ACHN (cell line): ENCODE measurements around the gene FBF1.
A peak's percentile ranks its signal among the peaks of the same experiment; 100 is the strongest.
"Not testable (repeated sequence)": the region's sequence is repeated elsewhere in the genome, so short reads cannot be mapped to it uniquely, and the experiment has no call there.

Experiments
- DNase-seq: peaks from one replicate; pipeline ENCODE4 v3.0.0-alpha.2; 2015
- in situ Hi-C: cut with HindIII; loops from 2 replicates; pipeline ENCODE4 v1.10.0; 2017; ENCODE audit warnings: low sequenced_read_pairs, low pct_ligation_motif_present, low pct_unique_long_range_greater_than_20kb

FBF1 gene, protein sequence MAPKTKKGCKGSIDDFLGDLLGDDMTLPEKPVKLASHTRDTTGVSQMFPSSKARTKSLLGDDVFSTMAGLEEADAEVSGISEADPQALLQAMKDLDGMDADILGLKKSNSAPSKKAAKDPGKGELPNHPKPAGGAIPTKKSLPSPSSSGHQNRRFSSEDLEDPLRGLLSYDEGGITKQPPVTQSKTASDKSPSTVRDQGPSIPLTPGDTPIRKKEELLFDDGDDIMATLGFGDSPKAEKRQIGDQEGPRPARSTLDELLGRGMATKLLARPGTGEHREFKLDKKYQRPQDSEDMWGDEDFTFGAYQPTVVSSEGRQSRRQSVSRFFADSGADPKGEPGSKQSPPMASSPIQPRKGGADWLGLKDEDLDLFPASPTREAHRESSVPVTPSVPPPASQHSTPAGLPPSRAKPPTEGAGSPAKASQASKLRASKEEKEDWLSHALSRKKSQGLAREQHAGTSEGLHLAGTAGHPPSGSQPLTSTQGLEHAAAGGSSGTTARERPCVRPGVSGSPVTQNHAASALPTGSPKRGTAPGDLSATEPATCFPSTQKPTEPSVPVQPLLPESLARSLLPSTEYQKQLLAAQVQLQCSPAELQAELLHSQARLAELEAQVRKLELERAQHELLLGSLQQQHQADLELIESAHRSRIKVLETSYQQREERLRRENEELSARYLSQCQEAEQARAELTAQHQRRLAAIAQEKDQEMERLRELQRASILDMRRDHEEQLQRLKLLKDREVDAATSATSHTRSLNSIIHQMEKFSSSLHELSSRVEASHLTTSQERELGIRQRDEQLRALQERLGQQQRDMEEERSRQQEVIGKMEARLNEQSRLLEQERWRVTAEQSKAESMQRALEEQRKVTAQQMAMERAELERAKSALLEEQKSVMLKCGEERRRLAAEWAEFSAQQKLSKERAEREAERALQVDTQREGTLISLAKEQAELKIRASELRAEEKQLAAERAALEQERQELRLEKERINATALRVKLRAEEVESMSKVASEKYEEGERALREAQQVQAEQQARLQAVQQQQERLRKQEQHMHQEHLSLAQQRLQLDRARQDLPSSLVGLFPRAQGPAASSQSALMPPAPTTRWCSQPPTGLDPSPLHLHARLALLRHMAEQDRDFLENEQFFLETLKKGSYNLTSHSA

DNA sequence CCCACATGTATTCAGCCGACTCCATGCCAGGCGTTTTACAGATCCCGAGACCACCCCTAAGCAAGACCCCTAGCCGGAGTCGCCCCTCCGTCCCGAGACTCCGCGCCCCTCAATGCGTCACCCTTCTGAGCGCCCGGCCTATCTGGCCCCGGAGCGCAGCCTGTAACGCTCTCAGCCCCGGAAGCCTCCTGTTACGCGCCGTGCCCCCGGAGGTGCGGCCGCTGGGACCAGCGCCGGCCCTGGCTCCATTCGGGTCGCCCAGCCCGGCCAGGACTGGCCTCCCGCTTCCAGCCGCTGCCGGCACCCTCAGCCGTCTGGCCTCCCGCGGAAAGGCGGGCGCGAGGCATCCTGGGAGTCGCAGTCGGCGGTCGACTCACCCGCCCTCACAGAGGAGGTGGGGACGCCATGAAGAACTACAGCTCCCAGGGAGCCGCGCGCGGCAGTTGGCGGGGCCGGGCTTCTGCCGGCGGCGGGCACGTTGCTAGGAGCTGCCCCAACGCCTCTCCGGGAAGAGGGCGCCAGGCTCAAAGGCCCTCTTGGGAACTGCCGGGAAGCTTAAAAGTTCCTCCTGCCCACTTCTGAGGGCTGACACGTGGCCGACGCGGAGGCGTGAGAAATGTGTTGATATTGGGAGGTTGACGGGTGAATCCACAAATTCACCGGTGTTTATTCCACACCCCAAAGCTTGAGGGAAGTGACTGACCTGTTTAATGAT is at the start of gene FBF1:
Gene FBF1 (minus strand): TSS at position 316 of the 715 bp plus-strand sequence. CDS start 2,893 bp downstream, outside the sequence.
- peak; percentile 96 for DNase-seq
- in situ Hi-C loops: no loop called here

DNA sequence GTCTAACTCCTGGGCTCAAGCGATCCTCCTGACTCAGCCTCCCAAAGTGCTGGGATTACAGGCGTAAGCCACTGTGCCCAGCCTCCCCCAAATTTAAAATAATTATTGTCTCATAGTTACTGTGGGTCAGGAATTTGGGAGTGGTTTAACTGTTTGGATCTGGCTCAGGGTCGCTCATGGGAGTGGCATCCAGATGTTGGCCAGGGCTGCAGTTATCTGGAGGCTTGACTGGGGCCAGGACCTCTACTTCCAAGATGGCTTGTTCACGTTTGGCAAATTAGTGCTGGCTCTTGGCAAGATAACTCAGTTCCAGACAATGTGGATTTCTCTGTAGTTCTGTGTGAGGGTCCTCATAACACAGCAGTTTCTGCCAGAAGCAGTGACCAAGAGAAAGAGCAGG is 46.2 kb upstream of the FBF1 start:
- DNase-seq: no peak
- in situ Hi-C loops: no loop called here

DNA sequence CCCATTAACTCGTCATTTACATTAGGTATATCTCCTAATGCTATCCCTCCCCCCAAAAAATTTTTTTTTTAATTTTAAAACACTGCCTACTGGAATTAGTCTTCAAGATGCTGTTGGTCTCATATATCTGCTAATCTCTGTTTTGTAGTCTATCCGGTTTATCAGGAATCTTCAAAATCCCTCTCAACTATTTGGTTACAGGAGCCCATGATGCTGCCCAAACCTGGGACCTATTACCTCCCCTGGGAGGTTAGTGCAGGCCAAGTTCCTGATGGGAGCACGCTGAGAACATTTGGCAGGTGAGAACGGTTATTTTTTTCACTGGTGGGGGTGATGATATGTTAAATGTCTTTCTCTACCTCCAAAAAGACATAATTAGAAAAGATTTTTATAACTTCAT is 45.1 kb upstream of the FBF1 start:
- in situ Hi-C loops: no loop called here
- DNase-seq: no peak

DNA sequence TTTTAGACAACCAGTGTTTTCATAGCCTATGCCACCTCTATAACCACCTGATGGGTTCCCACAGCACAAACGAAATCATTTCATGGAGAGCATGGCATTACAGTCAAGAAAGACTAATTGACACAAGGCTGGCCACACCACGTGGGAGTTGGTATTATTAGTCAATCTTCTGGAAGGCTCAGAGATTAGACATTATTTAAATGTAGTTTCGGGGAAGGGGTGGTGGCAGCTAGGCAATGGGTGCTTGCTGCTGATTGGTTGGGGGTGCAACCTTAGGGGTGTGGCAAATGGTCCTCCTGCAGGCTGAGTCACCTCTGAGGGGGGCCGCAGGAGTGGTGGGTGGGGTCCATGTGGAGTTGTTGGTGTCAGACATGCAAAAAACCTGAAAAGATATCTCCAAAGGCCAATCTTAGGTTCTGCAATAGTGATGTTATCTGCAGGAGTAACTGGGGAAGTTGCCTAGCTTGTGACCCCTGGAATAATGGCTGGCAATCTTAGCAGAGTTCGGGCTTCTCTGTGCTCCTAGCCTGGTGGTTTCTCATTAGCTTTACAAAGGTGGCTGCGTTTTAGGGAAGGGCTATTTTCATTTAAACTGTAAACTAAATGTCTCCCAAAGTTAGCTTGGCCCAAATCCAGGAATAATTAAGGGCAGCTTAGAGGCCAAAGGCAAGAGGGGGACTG is 42.8 kb upstream of the FBF1 start:
- DNase-seq: peak; percentile 19
- in situ Hi-C loops: no loop called here

DNA sequence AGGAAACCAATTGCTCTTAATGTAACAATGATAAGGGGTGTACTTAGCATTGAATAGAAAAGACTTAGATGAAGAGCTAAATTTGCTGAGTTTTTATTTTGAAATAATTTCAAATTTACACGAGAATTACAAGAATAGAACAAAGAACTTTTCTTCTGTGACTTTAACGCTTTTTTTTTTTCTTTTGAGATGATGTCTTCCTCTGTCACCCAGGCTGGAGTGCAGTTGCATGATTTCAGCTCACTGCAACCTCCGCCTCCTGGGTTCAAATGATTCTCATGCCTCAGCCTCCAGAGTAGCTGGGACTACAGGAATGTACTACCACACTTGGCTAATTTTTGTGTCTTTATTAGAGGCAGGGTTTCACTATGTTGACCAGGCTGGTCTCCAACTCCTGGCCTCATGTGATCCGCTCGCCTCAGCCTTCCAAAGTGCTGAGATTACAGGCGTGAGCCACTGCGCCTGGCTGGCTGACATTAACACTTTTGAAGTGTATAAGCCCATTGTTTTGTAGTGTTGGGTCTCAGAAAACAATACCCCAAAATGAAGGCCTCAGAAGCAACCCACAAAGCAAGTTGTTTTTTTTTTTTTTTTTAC is 40.3 kb upstream of the FBF1 start:
- no peak for DNase-seq
- in situ Hi-C loops: no loop called here

DNA sequence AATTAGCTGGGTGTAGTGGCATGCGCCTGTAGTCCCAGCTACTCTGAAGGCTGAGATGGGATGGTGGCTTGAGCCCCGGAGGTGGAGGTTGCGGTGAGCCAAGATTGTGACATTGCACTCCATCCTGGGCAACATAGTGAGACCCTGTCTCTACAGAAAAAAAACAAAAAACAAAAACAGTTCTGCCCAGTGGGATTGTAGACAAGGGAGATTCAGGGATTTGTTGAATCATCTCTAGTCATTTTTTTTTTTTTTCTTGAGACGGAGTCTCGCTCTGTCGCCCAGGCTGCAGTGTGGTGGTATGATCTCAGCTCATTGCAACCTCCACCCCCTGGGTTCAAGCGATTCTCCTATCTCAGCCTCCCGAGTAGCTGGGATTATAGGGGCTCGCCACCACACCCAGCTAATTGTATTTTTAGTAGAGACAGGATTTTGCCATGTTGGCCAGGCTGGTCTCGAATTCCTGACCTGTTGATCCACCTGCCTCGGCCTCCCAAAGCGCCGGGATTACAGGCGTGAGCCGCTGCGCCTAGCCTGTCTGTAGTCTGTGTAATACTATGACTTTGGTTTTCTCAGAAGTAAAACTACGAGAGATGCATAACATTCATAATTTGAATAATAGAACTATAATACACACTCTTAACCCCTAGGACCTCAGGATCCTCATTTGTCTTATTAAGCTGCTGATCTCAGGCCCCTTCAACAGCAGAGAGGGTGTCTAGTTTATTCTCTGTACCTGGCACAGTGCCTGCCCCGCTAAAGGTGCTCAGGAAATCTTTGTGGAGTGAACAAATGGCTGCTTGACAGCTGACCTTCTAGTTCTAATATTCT is 39.6 kb upstream of the FBF1 start:
- in situ Hi-C loops: no loop called here
- DNase-seq: peak; percentile 50

DNA sequence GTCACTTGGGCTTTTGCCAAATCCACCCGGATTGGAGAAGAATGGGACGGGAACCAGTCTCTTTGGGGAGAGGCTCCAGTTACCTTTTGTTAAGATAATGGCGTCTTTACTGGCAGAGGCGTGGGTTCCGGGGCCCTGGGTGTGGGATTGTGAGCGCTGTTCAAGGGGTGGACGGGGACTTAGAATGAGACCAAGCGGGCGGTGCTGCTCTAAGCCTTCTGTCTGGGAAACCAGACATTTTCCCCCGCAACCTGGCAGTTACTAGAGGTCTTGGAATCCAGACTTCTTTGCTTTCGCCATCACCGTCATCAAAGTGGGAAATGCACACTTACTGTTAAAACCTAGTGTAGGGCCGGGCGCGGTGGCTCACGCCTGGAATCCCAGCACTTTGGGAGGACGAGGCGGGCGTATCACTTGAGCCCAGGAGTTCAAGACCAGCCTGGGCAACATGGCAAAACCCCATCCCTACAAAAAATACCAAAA is 38.9 kb upstream of the FBF1 start:
- DNase-seq: no peak
- in situ Hi-C loops: no loop called here

DNA sequence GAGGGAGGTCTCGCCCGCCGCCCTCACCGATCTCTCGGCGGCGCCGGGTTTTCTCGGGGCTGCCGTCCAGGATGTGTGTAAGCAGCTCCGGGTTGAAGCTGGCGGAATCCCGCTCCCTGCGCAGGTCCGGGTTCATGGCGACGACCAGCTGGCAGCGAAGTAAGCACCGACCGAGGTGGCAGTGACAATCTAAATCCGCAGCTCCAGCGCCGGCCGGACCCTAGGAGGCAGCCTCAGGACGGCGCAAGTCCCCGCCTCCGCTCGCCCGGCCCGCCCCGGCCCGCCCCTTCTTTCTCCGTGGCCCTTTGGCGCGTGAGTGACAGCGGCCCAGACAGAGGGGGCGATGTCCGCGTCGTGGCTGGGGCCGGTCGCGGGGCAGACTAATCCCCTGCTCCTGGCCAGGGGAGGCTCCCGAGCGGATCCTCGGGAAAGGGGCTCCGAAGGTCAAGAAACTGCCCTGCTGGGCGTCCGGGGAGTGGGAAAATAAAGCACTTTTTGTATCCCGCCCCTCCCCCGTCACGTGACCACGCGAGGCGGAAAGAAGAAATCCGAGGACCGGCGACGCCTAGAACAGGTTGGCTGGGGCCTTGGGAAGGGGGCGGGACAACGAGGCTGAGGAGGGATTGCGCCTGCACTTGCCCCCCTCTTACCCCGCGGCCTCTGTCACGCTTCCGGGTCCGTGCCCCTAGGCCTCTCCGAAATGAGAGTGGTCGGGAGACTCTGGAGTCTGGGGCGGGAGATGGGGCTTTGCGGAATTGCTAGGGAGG is 38.3 kb upstream of the FBF1 start, which contains the start of the genes ACOX1 and TEN1:
Gene ACOX1 (minus strand): TSS at position 229 of the 767 bp plus-strand sequence. CDS start 93 bp downstream, at position 136.
Gene TEN1 (plus strand): TSS at position 303 of the 767 bp plus-strand sequence. CDS start 6,953 bp downstream, outside the sequence.
- peak; percentile 98 for DNase-seq
- in situ Hi-C loops: no loop called here

DNA sequence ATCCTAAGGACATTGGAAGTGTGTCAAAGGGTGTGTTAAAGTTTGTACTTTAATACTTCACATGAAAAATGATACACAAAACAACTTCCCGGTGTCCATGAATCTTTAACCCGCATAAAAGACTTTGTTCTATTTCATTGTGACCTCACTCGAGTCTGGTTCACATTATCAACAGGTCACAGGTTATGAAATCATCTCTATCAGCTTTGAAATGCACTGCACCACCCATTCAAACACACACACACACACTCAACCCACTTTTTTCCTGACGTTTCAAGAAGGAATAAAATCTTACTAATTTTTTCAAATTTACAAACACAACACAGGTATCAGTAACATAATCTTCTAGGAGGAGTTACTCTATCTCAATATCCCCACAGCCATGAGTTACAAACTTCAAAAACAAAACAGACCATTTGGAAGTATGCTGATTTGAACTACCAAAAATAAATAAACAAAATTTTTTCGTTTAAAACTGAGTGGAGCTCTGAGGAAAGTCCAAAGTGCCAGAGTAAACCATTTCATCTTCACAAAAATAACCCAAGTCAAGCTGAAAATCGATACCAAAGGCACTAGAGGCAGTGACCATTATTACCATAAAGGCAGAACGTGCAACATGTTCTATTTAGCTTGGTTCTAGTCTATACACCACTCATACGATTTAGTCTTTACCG is 35.5 kb upstream of the FBF1 start:
- peak; percentile 44 for DNase-seq
- in situ Hi-C loops: no loop called here

DNA sequence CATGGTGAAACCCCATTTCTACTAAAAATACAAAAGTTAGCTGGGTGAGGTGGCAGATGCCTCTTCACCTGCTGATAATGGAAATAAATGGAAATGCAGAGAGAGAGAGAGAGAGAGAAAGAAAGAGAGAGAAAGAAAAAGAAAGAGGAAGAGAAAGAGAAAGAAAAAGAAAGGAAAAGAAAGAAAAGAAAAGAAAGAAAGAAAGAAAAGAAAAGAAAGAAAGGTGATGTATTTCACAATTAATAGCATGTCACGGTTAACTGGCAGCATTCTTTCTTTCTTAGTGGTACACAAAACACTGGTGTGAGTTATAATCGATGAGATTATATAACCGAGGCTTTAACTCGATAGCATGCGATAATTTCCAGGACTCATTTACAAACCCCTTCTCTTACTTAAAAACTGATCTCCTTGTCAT is 34.9 kb upstream of the FBF1 start:
- in situ Hi-C loops: no loop called here
- DNase-seq: no peak

DNA sequence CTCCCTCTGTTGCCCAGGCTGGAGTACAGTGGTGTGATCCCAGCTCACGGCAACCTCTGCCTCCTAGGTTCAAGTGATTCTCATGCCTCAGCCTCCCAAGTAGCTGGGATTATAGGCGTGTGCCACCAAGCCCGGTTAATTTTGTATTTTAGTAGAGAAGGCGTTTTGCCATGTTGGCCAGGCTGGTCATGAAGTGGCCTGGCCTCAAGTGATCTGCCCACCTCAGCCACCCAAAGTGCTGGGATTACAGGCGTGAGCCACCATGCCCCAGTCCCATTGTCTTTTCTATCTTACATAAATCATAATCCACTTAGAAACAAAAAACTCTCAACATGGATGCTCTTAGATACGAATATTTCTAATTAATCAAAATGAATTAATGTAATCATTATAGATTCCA is 34.3 kb upstream of the FBF1 start:
- in situ Hi-C loops: not testable (repeated sequence)

DNA sequence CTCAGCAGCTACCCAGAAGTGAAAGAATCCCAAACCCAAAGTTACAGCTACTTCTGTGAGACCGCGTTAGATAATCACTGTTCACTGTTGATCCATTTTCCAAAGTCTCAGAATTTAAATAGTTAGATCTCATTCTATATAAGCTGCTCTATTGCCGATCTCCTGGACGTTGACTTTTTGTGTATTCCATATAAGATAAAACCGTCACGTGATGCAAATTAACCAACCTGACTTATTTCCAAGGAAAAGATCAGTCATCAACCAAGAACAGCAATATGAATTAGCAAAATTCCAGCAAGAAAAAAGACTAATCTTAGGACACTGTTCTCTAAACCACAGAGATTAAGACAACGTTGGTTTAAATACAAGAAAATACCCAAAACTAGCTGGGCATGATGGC is 29.8 kb upstream of the FBF1 start:
- DNase-seq: no peak
- in situ Hi-C loops: no loop called here

More for the DNA sequence above, 34.3 kb upstream of the FBF1 start:
- not testable (repeated sequence) for DNase-seq

DNA sequence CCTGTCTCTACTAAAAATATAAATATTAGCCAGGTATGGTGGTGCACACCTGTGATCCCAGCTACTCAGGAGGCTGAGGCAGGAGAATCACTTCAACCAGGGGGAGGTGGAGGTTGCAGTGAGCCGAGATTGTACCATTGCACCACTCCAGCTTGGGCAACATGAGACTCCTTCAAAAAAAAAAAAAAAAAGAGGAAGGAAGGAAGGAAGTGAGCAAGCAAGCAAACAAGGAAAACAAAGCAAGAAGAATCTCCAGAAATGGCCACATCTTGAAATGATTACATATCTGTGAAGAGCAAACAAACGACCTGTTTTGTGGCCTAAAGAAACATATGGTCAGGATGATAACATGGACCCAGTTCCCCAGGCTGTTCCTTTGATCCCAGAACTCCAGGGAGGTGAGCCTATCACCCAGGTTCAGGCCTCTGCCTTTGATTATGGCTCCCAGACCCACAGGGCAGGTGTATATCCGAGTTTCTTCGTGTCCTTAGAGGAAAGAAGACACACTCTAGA is 29.2 kb upstream of the FBF1 start:
- DNase-seq: no peak
- in situ Hi-C loops: no loop called here

DNA sequence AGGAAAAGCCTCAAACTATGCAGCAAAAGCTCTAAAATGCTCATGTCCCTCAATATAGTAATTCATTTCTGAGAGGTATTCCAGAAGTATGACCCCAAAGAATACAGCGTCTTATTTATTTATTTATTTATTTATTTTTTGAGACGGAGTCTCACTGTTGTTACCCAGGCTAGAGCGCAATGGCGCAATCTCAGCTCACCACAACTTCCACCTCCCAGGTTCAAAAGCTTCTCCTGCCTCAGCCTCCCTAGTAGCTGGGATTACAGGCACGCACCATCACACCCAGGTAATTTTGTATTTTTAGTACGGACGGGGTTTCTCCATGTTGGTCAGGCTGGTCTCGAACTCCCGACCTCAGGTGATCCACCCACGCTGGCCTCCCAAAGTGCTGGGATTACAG is 28.2 kb upstream of the FBF1 start:
- DNase-seq, in situ Hi-C loops: not testable (repeated sequence)

DNA sequence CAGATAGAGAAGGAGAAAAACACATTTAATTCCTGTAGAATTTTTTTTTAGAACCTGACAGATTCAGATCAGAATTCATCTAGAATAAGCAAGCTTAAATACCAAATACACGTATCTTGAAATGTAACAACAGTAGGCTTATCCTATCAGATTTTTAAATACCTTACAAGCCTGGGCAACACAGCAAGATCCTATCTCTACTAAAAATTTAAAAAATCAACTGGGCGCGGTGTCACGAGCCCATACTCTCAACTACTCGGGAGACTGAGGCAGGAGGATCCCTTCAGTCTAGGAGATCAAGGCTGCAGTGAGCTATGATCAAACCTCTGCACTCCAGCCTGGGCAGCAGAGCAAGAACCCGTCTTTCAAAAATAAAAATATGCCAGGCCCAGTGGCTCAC is 24.6 kb upstream of the FBF1 start:
- in situ Hi-C loops: no loop called here

More for the DNA sequence above, 24.6 kb upstream of the FBF1 start:
- no peak for DNase-seq
